HepG2 (cell line): ENCODE data around the gene TMEM198. TPM values are rescaled to one million over a fixed set of nuclear protein-coding genes. Genes with fewer than 3 reads are reported as not detected.

Experiments used
- ATAC-seq: fragments of 200-7000 bp; cut with Tn5 transposase; 3 replicates; pipeline ENCODE4 v1.9.1; 2020; ENCODE audit warnings: mild to moderate bottlenecking, moderate library complexity
- BruUV-seq: library from RNA; stranded (reverse); fragments of 400-500 nt; replicated peaks from 2 replicates; lab custom pipeline; 2021; lab: Mats Ljungman, UMichigan
- CTCF ChIA-PET: fragments of 300-600 bp; formaldehyde crosslinking; extraction: SDS; loops from one replicate; lab custom pipeline; 2021; ENCODE audit warnings: low total read pairs, inconsistent platforms, low intra/inter-chr PET ratio; lab: Yijun Ruan, JAX
- POLR2A ChIA-PET: fragments of 350-600 bp; sonication (Branson Sonifier 250); formaldehyde crosslinking; loops from one replicate; lab custom pipeline; 2020; ENCODE audit warnings: antibody characterized with exemption, inconsistent platforms; lab: Yijun Ruan, JAX
- DNase-seq: peaks from one replicate; pipeline ENCODE4 v3.0.0-alpha.2; 2015; ENCODE audit warnings: low spot score
- FAIRE-seq: peaks from 3 replicates; lab custom pipeline; 2011; peaks lifted over from hg19 to GRCh38; lab: Jason Lieb, UNC
- H2AFZ ChIP-seq: one replicate; pipeline ENCODE4 v1.6.1; 2011; ENCODE audit warnings: low read length, inconsistent platforms
- H3K27ac ChIP-seq: fragments of 300-600 bp; 3 replicates; pipeline ENCODE4 v1.8.0; 2011; ENCODE audit warnings: mixed run types, mild to moderate bottlenecking, mixed read lengths, low read length, inconsistent platforms; ENCODE audit not compliant: insufficient read depth; ENCODE audit errors: extremely low read length
- H3K27me3 ChIP-seq, 2 experiments: fragments of 200-600 bp in 1 of 2; 2 replicates in 1 of 2; 3 replicates in 1 of 2; pipeline versions ENCODE4 v1.6.0 to v1.8.0; 2011; ENCODE audit warnings: low read length in 2 of 2, mild to moderate bottlenecking in 2 of 2, moderate library complexity in 2 of 2, inconsistent platforms in 1 of 2; ENCODE audit not compliant: insufficient read depth in 2 of 2, control insufficient read depth in 1 of 2
- H3K36me3 ChIP-seq, 2 experiments: fragments of 200-600 bp in 1 of 2; replicated peaks in 1 of 2; 2 replicates in 1 of 2; 3 replicates in 1 of 2; pipeline versions ENCODE4 v1.5.1 to v1.8.0; 2011; ENCODE audit warnings: low read length in 2 of 2, inconsistent platforms in 1 of 2; ENCODE audit not compliant: insufficient read depth in 2 of 2, control insufficient read depth in 1 of 2
- H3K4me1 ChIP-seq: 2 replicates; pipeline ENCODE4 v1.5.1; 2012; ENCODE audit warnings: low read length, inconsistent platforms; ENCODE audit not compliant: insufficient read depth
- H3K4me2 ChIP-seq: 2 replicates; pipeline ENCODE4 v1.6.0; 2011; ENCODE audit warnings: low read depth, low read length, inconsistent platforms
- H3K4me3 ChIP-seq, 3 experiments: fragments of 200-600 bp in 1 of 3; sonication (generic), shearing (Covaris generic) in 1 of 3; replicated peaks in 1 of 3; 2 replicates each; pipeline ENCODE4 v1.5.1; 2011 to 2016; ENCODE audit warnings: low read length in 3 of 3, inconsistent platforms in 2 of 3, low read depth in 2 of 3, mild to moderate bottlenecking in 2 of 3, control low read depth in 1 of 3, mixed read lengths in 1 of 3; ENCODE audit not compliant: insufficient read depth in 1 of 3
- H3K79me2 ChIP-seq: one replicate; pipeline ENCODE4 v1.6.1; 2011; ENCODE audit warnings: low read length, inconsistent platforms; ENCODE audit not compliant: insufficient read depth
- H3K9ac ChIP-seq: 2 replicates; pipeline ENCODE4 v1.6.0; 2011; ENCODE audit warnings: mild to moderate bottlenecking, low read depth, low read length, inconsistent platforms; ENCODE audit not compliant: insufficient read depth
- H3K9me3 ChIP-seq: 2 replicates; pipeline ENCODE4 v1.5.1; 2012; ENCODE audit warnings: mild to moderate bottlenecking, low read length
- H4K20me1 ChIP-seq: 2 replicates; pipeline ENCODE4 v1.6.0; 2011; ENCODE audit warnings: inconsistent platforms, mild to moderate bottlenecking, low read length, moderate library complexity; ENCODE audit not compliant: insufficient read depth
- FOSL2 ChIP-seq: sonication (generic); formaldehyde crosslinking; IDR thresholded peaks from 2 replicates; pipeline ENCODE4 v1.4.0; 2020; ENCODE audit warnings: missing genetic modification reagents
- HBP1 ChIP-seq: IDR thresholded peaks from 2 replicates; pipeline ENCODE4 v1.6.1; 2016; ENCODE audit warnings: low read depth, control low read depth
- MAF1 ChIP-seq: sonication (generic); formaldehyde crosslinking; IDR thresholded peaks from 2 replicates; pipeline ENCODE4 v1.5.0; 2020; ENCODE audit warnings: missing genetic modification reagents, borderline replicate concordance
- MNT ChIP-seq: fragments of 450-650 bp; IDR thresholded peaks from 2 replicates; pipeline ENCODE4 v1.6.1; 2016
- NFAT5 ChIP-seq: sonication (generic); formaldehyde crosslinking; IDR thresholded peaks from 2 replicates; pipeline ENCODE4 v1.4.0; 2020; ENCODE audit warnings: missing genetic modification reagents
- NFIB ChIP-seq: sonication (generic); formaldehyde crosslinking; IDR thresholded peaks from 2 replicates; pipeline ENCODE4 v1.9.0; 2021; ENCODE audit warnings: missing genetic modification reagents, mild to moderate bottlenecking, borderline replicate concordance
- STAG1 ChIP-seq: sonication (generic); formaldehyde crosslinking; IDR thresholded peaks from 2 replicates; pipeline ENCODE4 v1.4.0; 2020; ENCODE audit warnings: missing genetic modification reagents
- ZBTB42 ChIP-seq: sonication (generic); formaldehyde crosslinking; IDR thresholded peaks from 2 replicates; pipeline ENCODE4 v1.5.0; 2020; ENCODE audit warnings: mild to moderate bottlenecking, missing genetic modification reagents
- ZMYM2 ChIP-seq: sonication (generic); formaldehyde crosslinking; IDR thresholded peaks from 2 replicates; pipeline ENCODE4 v1.8.0; 2022; ENCODE audit warnings: mild to moderate bottlenecking, missing genetic modification reagents
- ZNF343 ChIP-seq: sonication (generic); formaldehyde crosslinking; IDR thresholded peaks from 2 replicates; pipeline ENCODE4 v1.4.0; 2020; ENCODE audit warnings: mild to moderate bottlenecking, missing genetic modification reagents
- ZNF432 ChIP-seq: sonication (generic); formaldehyde crosslinking; IDR thresholded peaks from 2 replicates; pipeline ENCODE4 v1.5.0; 2020; ENCODE audit warnings: missing genetic modification reagents, mild to moderate bottlenecking, borderline replicate concordance
- ZNF468 ChIP-seq: sonication (generic); formaldehyde crosslinking; IDR thresholded peaks from 2 replicates; pipeline ENCODE4 v1.8.0; 2022; ENCODE audit warnings: mild to moderate bottlenecking, moderate library complexity, missing genetic modification reagents
- ZNF891 ChIP-seq: sonication (generic); formaldehyde crosslinking; IDR thresholded peaks from 2 replicates; pipeline ENCODE4 v1.5.0; 2020; ENCODE audit warnings: mild to moderate bottlenecking, missing genetic modification reagents
- ZXDC ChIP-seq: sonication (generic); formaldehyde crosslinking; IDR thresholded peaks from 2 replicates; pipeline ENCODE4 v1.5.0; 2020; ENCODE audit warnings: mild to moderate bottlenecking, missing genetic modification reagents
- WGBS: methylation state at CpG from one replicate; pipeline ENCODE4 v1.1.6; 2017; ENCODE audit warnings: low lambda C conversion rate; 5-methylcytosine and 5-hydroxymethylcytosine counted together
- in situ Hi-C: cut with HindIII; loops from 2 replicates; pipeline ENCODE4 v1.10.0; 2017; ENCODE audit warnings: low pct_unique_long_range_greater_than_20kb; ENCODE audit not compliant: extremely low pct_ligation_motif_present
- intact Hi-C: fragments of 100-400 bp; cut with micrococcal nuclease; formaldehyde crosslinking; loops from one replicate; pipeline ENCODE4 v1.10.0; 2022; ENCODE audit not compliant: unreplicated experiment
- polyA plus RNA-seq, 8 experiments: library from polyadenylated mRNA; depleted of rRNA in 3 of 8; stranded (reverse) in 7 of 8; unstranded in 1 of 8; fragments of >200 nt; fragmentation: Illumina TruSeq in 4 of 8; extraction: Trizol in 4 of 8; gene quantifications; 2 replicates each; pipeline versions ENCODE4 v1.2.1 to v1.2.3, GENCODE V29; 2011 to 2016; ENCODE audit warnings: low read depth in 4 of 8, missing spikeins in 1 of 8, mixed read lengths in 1 of 8; ENCODE audit not compliant: insufficient read depth in 1 of 8
- total RNA-seq, 5 experiments: library from RNA; depleted of rRNA; stranded (reverse); fragments of >200 nt; fragmentation: Illumina TruSeq; extraction: Trizol; gene quantifications; 2 replicates each; pipeline ENCODE4 v1.2.3, GENCODE V29; 2016; ENCODE audit warnings: low read depth in 1 of 5

Gene TMEM198
- total and polyA plus RNA-seq, 2 of the 13 experiments (the other 11 are each of a cell fraction or from before 2014, with no cell fraction given) = 17.3 to 23.5 TPM

- Histone ChIP-seq H3K4me2 (peak overlapping the region; percentile 90), H3K27ac (no peak overlapping the region), H3K4me1 (peaks cover 22% of the 10 kb centered on the region), H4K20me1 (no peaks in the 10 kb centered on the region), H3K36me3 (peaks cover 6 to 18% of the 10 kb centered on the region in 2 experiments; a peak in 3 of 5 replicates), H2AFZ (no peak overlapping the region), H3K79me2 (no peaks in the 10 kb centered on the region), H3K9ac (peak overlapping the region; percentile 60), H3K9me3 (no peaks in the 10 kb centered on the region), H3K27me3 (no peaks in the 10 kb centered on the region), H3K4me3 (peak overlapping the region; percentile 71 to 79 (median 73); a peak in 5 of 6 replicates)
- in situ Hi-C loops (no loop called here), intact Hi-C loops (no loop called here)
- no peak for FAIRE-seq
- 19% methylated on average over 7 of the region's 7 CpGs for WGBS
- BruUV-seq = no TSS peak
- POLR2A ChIA-PET = interaction anchor here (0.9 to 3.3 kb wide), 10 partner anchors 8 to 165 kb away, joined by 3 to 28 read pairs (median 10); partner anchors contain the start of genes CHPF, DNPEP, GMPPA and INHA
- CTCF ChIA-PET = interaction anchor here (2.4 kb wide), 1 partner anchor 12 kb away, joined by 9 read pairs; no protein-coding TSS in a partner anchor
- ATAC-seq = no peak
- no peak for DNase-seq
- TF ChIP-seq ZBTB42 (CRISPR knock-in tag) (no peak), MAF1 (CRISPR knock-in tag) (0 out of 2 replicates have a peak, but pooled peaks have one; percentile 14), STAG1 (CRISPR knock-in tag) (no peak), ZNF891 (CRISPR knock-in tag) (peak; percentile 8; the same call in 1 of the 2 replicates), FOSL2 (no peak), MNT (no peak), ZXDC (peak; percentile 81; the same call in 1 of the 2 replicates), HBP1 (0 out of 2 replicates have a peak, but pooled peaks have one; percentile 15), ZNF432 (CRISPR knock-in tag) (0 out of 2 replicates have a peak, but pooled peaks have one; percentile 25), ZNF468 (CRISPR knock-in tag) (0 out of 2 replicates have a peak, but pooled peaks have one; percentile 16), ZMYM2 (CRISPR knock-in tag) (0 out of 2 replicates have a peak, but pooled peaks have one; percentile 21), NFIB (CRISPR knock-in tag) (0 out of 2 replicates have a peak, but pooled peaks have one; percentile 37), ZNF343 (CRISPR knock-in tag) (0 out of 2 replicates have a peak, but pooled peaks have one; percentile 16), NFAT5 (CRISPR knock-in tag) (0 out of 2 replicates have a peak, but pooled peaks have one; percentile 1)
Observed at GRCh38 chr2:219553168-219553417, 9.3 kb downstream of the TMEM198 start.
